Glutamatergic neuron (in vitro differentiated cells): Measurements from ENCODE around the gene PRRC1. TPM values are rescaled to one million over a fixed set of nuclear protein-coding genes. Genes with fewer than 3 reads are reported as not detected.

Experiments
- DNase-seq: peaks from one replicate; pipeline ENCODE4 v3.0.0; 2022
- H3K27ac Mint-ChIP-seq: one replicate; pipeline ENCODE4 v1.8.0; 2020; ENCODE audit warnings: mild to moderate bottlenecking, mixed read lengths, inconsistent platforms; ENCODE audit not compliant: unreplicated experiment
- H3K27me3 Mint-ChIP-seq: one replicate; pipeline ENCODE4 v1.8.0; 2020; ENCODE audit warnings: mild to moderate bottlenecking, moderate library complexity, mixed read lengths, inconsistent platforms; ENCODE audit not compliant: unreplicated experiment
- H3K36me3 Mint-ChIP-seq: one replicate; pipeline ENCODE4 v1.8.0; 2020; ENCODE audit warnings: mild to moderate bottlenecking, mixed read lengths, inconsistent platforms; ENCODE audit not compliant: unreplicated experiment
- H3K4me1 Mint-ChIP-seq: one replicate; pipeline ENCODE4 v1.8.0; 2020; ENCODE audit warnings: mild to moderate bottlenecking, low read depth, mixed read lengths, inconsistent platforms; ENCODE audit not compliant: unreplicated experiment
- H3K4me3 Mint-ChIP-seq: one replicate; pipeline ENCODE4 v1.8.0; 2020; ENCODE audit warnings: mild to moderate bottlenecking, mixed read lengths, inconsistent platforms; ENCODE audit not compliant: unreplicated experiment
- H3K9me3 Mint-ChIP-seq: one replicate; pipeline ENCODE4 v1.8.0; 2020; ENCODE audit warnings: mild to moderate bottlenecking, moderate library complexity, mixed read lengths, inconsistent platforms; ENCODE audit not compliant: unreplicated experiment
- total RNA-seq: library from RNA; stranded (reverse); fragmentation: NEBNext Ultra II Directional; extraction: Animal tissue kit (Norgen Biotek cat#: 25700); gene quantifications from one replicate; pipeline ENCODE4 v1.2.1, GENCODE V29; 2021; ENCODE audit not compliant: unreplicated experiment
- TF ChIP-seq, protein P1 (sequence below): fragments of 200-600 bp; sonication (generic); IDR thresholded peaks from one replicate; pipeline ENCODE4 v1.5.0; 2021; ENCODE audit not compliant: partially characterized antibody, unreplicated experiment

PRRC1 gene
- total RNA-seq, 1 donor from 2014 or later: 57.3 TPM

DNA sequence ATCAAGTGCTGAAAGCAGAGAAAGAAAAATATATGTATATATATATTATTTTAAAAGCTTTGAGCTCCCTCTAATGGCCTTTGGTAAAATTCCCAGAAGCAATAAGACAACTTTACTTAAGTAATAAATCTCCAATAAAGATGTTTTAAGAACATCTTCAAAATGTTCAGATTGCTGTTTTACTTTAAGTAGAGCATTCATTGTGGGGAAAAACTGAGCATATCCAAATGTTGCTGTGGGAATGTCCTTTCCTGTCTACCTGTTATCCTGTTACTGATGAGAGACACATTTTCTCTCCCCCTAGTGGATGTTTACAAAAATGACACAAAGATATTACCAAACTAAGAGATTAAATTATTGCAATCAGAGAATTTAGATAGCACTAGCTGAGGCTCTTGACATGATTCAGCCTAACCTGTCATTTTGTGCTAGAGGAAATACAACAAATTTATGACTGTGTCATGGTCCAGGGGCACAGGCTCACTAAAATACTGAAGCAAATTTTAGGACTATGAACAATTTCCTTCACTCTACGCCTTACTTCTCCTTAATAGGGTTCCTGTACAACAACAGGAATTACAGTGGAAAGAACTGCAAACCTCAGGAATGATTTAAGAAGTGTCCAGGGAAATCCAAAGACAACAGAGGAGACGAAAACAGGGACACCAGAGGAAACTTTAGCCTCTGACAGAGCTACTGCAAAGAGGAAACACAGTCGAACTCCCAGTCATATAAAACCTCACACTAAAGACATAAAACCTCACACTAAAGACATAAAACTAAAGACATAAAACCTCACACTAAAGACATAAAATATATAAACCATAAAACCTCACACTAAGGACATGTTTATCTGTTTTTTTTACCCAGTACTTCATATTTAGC is 24.3 kb upstream of the PRRC1 start:
- H3K4me1 Mint-ChIP-seq: no peaks in the 10 kb centered on the region
- peaks cover 3% of the 10 kb centered on the region for H3K36me3 Mint-ChIP-seq
- H3K4me3 Mint-ChIP-seq: no peak overlapping the region
- no peak overlapping the region for H3K27ac Mint-ChIP-seq
- DNase-seq: no peak
- TF ChIP-seq, protein P1, sequence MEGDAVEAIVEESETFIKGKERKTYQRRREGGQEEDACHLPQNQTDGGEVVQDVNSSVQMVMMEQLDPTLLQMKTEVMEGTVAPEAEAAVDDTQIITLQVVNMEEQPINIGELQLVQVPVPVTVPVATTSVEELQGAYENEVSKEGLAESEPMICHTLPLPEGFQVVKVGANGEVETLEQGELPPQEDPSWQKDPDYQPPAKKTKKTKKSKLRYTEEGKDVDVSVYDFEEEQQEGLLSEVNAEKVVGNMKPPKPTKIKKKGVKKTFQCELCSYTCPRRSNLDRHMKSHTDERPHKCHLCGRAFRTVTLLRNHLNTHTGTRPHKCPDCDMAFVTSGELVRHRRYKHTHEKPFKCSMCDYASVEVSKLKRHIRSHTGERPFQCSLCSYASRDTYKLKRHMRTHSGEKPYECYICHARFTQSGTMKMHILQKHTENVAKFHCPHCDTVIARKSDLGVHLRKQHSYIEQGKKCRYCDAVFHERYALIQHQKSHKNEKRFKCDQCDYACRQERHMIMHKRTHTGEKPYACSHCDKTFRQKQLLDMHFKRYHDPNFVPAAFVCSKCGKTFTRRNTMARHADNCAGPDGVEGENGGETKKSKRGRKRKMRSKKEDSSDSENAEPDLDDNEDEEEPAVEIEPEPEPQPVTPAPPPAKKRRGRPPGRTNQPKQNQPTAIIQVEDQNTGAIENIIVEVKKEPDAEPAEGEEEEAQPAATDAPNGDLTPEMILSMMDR: peak; percentile 93
- H3K9me3 Mint-ChIP-seq: no peaks in the 10 kb centered on the region
- peaks cover 1% of the 10 kb centered on the region for H3K27me3 Mint-ChIP-seq

- Mint-ChIP-seq H3K27me3 (peaks cover 1% of the 10 kb centered on the region), H3K9me3 (no peaks in the 10 kb centered on the region), H3K4me1 (no peaks in the 10 kb centered on the region), H3K4me3 (no peak overlapping the region), H3K36me3 (no peaks in the 10 kb centered on the region), H3K27ac (no peak overlapping the region)
- TF ChIP-seq, protein P1: no peak
- no peak for DNase-seq
These were observed 18.9 kb upstream of the PRRC1 start for GRCh38 chr5:127498548-127498947.

DNA sequence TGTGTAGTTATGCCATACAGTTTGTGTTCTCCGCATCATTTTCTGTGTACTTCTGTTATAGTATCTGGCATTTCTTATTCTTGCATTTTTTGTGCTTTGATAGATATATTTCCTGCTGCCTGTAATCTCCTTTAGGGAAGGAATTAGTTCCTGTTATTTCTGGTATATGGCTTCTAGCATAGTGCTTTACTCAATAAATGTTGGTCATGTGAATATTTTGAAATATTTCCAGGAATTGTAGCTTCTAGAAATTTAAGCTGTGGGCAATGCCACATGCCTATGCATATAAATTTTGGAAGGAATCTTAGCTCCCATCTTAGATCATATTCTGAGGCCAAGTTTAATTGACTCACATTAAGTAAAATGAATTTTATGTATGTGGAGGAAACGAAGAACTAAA is 11.5 kb upstream of the PRRC1 start:
- TF ChIP-seq, protein P1: no peak
- no peaks in the 10 kb centered on the region for H3K27me3 Mint-ChIP-seq
- no peaks in the 10 kb centered on the region for H3K4me1 Mint-ChIP-seq
- no peak overlapping the region for H3K27ac Mint-ChIP-seq
- no peaks in the 10 kb centered on the region for H3K9me3 Mint-ChIP-seq
- DNase-seq: no peak
- H3K4me3 Mint-ChIP-seq: no peak overlapping the region
- no peaks in the 10 kb centered on the region for H3K36me3 Mint-ChIP-seq

- no peak overlapping the region for H3K4me3 Mint-ChIP-seq
- H3K9me3 Mint-ChIP-seq: no peaks in the 10 kb centered on the region
- peak overlapping the region; percentile 39 for H3K27ac Mint-ChIP-seq
- DNase-seq: no peak
- TF ChIP-seq, protein P1: no peak
- peaks cover 3% of the 10 kb centered on the region for H3K4me1 Mint-ChIP-seq
- H3K27me3 Mint-ChIP-seq: no peaks in the 10 kb centered on the region
- H3K36me3 Mint-ChIP-seq: no peaks in the 10 kb centered on the region
These were observed 10.8 kb upstream of the PRRC1 start for GRCh38 chr5:127506616-127507015.

- Mint-ChIP-seq H3K4me1 (peaks cover 3% of the 10 kb centered on the region), H3K4me3 (no peak overlapping the region), H3K27me3 (no peaks in the 10 kb centered on the region), H3K36me3 (no peaks in the 10 kb centered on the region), H3K9me3 (no peaks in the 10 kb centered on the region), H3K27ac (no peak overlapping the region)
- DNase-seq: no peak
- TF ChIP-seq, protein P1: no peak
These were observed 8.6 kb upstream of the PRRC1 start for GRCh38 chr5:127508644-127509373.
